ENCODE measurements around the gene OGFOD3.
"Not testable (repeated sequence)": the region's sequence is repeated elsewhere in the genome, so short reads cannot be mapped to it uniquely, and the experiment has no call there.

Gene OGFOD3

GRCh38 chr17:82373072-82373452, 45.3 kb downstream of the OGFOD3 start:
- not testable (repeated sequence) for DNase-seq (ENCODE audit: low read depth)

- no peak for DNase-seq (ENCODE audit: low read depth)
These were observed 45.9 kb downstream of the OGFOD3 start for GRCh38 chr17:82372249-82373071.

GRCh38 chr17:82371333-82372248, 46.8 kb downstream of the OGFOD3 start, which contains the start of gene UTS2R:
TSS of gene UTS2R (plus strand) at chr17:82371765. CDS start at chr17:82374325, 2,560 bp downstream.
- DNase-seq (ENCODE audit: low read depth): no peak

GRCh38 chr17:82370471-82371332, 47.7 kb downstream of the OGFOD3 start:
- DNase-seq (ENCODE audit: low read depth): peak; percentile 26

GRCh38 chr17:82369211-82369610, 49.2 kb downstream of the OGFOD3 start:
- no peak for DNase-seq (ENCODE audit: low read depth)

- peak; percentile 40 for DNase-seq (ENCODE audit: low read depth)
These were observed 50.5 kb downstream of the OGFOD3 start for GRCh38 chr17:82367724-82368524.

- DNase-seq (ENCODE audit: low read depth): no peak
These were observed 51.6 kb downstream of the OGFOD3 start for GRCh38 chr17:82366749-82367148.

- DNase-seq (ENCODE audit: low read depth): no peak
These were observed 52.6 kb downstream of the OGFOD3 start for GRCh38 chr17:82365606-82366295.

GRCh38 chr17:82361885-82362633, 56.3 kb downstream of the OGFOD3 start:
- no peak for DNase-seq (ENCODE audit: low read depth)

GRCh38 chr17:82359451-82360074, 58.8 kb downstream of the OGFOD3 start:
- DNase-seq (ENCODE audit: low read depth): not testable (repeated sequence)

GRCh38 chr17:82358465-82359350, 59.7 kb downstream of the OGFOD3 start, which contains the start of gene TEX19:
TSS of gene TEX19 (plus strand) at chr17:82359247. CDS start at chr17:82362151, 2,904 bp downstream.
- DNase-seq (ENCODE audit: low read depth): peak; percentile 43

GRCh38 chr17:82357394-82357793, 61.0 kb downstream of the OGFOD3 start:
- no peak for DNase-seq (ENCODE audit: low read depth)

GRCh38 chr17:82356845-82357355, 61.5 kb downstream of the OGFOD3 start:
- no peak for DNase-seq (ENCODE audit: low read depth)

- DNase-seq (ENCODE audit: low read depth): no peak
These were observed 62.5 kb downstream of the OGFOD3 start for GRCh38 chr17:82355770-82356427.

- no peak for DNase-seq (ENCODE audit: low read depth)
These were observed 63.5 kb downstream of the OGFOD3 start for GRCh38 chr17:82354804-82355308.

GRCh38 chr17:82353484-82353883, 64.9 kb downstream of the OGFOD3 start:
- no peak for DNase-seq (ENCODE audit: low read depth)

All from ELR (cell line).